GM21515 (cell line): ENCODE data around the gene UBA5.
"Not testable (repeated sequence)": the region's sequence is repeated elsewhere in the genome, so short reads cannot be mapped to it uniquely, and the experiment has no call there.

ENCODE experiments used
- ATAC-seq: cut with Tn5 transposase; IDR thresholded peaks from one replicate; pipeline ENCODE4 v1.9.1; 2021; ENCODE audit not compliant: unreplicated experiment

The UBA5 gene

GRCh38 chr3:132660052-132660810 is at the start of gene UBA5:
Gene UBA5, plus strand, starts transcription at chr3:132660329. Its CDS starts 209 bp downstream, at chr3:132660538.
- peak; percentile 73 for ATAC-seq

DNA sequence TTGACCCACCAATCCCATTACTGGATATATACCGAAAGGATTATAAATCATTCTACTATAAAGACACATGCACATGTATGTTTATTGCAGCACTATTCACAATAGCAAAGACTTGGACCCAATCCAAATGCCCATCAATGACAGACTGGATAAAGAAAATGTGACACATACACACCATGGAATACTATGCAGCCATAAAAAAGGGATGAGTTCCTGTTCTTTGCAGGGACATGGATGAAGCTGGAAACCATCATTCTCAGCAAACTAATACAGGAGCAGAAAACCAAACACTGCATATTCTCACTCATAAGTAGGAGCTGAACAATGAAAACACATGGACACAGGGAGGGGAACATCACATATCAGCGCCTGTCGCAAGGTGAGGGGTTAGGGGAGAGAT is 44.8 kb upstream of the UBA5 start:
- ATAC-seq = not testable (repeated sequence)

DNA sequence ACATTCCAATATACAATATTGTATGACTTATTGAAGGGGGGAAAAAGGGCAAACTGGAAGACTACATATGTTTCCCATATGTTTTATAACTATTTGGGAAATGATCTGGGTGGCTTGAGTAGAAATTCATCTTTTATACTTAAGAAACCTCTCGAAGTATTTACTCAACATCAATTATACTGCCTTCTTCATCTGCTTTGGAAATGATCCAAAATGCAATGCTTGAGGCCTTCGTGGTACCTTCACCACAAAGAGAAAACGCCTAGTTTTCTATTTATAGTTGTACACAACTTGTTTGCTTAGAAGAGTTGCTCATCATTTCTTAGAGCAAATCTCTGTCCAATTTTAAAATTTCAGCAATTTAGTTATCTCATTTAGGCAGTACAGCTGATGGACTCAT is 44.2 kb upstream of the UBA5 start:
- no peak for ATAC-seq

DNA sequence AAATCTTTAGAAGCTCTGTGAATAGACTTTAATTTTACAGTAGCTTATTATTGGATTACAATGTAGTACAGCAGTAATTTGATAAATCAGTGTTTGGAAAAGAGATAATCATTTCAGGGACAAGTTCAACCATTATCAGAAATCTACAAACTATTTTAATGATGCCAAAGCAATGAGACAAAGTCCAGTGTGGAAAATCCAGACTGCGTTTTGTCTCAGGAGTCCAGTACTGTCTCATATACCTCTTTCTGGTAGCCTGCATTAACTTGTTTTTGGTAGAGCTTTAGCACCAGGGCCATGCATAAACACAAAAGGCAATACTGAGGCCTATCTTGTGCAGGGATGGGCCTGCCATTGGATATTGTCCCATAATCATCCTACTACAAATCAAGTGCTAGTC is 43.3 kb upstream of the UBA5 start:
- ATAC-seq = no peak

GRCh38 chr3:132622148-132622547 is 38.0 kb upstream of the UBA5 start:
- ATAC-seq = no peak

DNA sequence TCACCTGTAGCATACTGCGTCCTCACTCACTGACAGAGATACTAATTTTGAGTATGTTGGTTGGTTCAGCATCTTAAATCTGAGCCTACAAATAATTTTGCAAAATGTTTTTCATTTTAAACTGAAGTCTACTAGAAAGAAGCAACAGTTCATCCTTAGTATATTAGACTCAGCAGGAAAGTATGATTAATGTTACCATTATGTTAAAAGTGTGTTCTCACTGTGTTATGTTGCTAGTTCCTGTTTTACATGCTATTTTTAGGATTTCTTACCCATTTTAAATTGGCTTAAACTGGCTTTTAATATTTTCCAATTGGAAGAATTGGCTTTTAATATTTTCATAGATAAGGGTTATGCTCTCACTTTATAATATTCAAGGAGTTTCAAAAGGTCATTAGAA is 37.4 kb upstream of the UBA5 start:
- no peak for ATAC-seq

DNA sequence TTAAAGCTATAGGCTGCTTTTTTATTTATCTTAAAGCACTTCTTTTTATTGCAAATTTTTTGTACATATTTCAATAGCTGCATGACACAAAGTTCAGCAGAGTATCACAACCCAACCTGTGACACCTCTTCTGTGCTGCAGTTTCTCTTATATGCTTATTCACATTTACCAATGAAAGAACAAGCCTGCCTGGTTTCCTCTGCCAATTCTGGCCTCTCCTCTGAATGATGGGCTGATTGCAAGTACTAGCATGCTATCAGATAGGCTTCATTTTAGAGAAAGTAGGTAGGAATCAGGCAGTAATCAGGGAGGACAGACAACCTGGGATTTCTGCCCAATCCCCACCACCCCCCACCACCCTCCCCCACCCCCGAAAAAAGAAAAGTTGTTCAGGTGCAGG is 36.5 kb upstream of the UBA5 start:
- ATAC-seq = no peak

DNA sequence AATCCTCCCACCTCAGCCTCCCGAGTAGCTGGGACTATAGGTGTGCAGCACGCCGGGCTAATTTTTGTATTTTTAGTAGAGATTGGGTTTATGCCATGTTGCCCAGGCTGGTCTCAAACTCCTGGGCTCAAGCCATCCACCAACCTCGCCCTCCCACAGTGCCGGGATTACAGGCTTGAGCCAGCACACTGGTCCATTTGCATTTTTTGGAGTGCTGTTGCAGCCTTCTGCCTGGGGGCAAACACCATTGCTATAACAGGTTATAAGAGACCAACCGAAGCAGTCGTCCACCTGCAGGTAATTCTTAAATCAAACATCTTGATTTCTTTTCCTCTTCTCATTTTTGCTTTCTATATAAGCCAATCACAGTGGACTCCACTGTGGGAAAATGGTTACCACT is 35.3 kb upstream of the UBA5 start:
- ATAC-seq = no peak

DNA sequence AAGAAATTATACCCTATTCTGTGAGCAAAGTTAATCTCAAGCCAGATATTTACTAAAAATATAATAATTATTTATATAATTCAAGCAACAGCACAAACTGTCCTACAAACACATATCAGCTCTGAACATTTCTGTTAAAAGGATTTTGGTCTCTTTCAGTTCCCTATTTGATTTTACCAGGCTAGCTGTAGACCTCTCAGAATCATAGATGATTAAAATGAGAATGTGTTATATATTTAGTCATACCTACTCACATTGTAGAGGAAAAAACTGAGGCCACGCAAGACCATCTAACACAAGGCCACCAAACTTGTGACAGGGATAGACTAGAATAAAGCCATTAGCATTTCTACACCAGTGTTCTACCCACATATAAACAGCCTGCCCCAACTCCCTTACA is 34.5 kb upstream of the UBA5 start:
- ATAC-seq = peak; percentile 79

- ATAC-seq = no peak
Measured at GRCh38 chr3:132626955-132627354, 33.2 kb upstream of the UBA5 start.

- ATAC-seq = no peak
Measured at GRCh38 chr3:132628157-132628556, 32.0 kb upstream of the UBA5 start.

DNA sequence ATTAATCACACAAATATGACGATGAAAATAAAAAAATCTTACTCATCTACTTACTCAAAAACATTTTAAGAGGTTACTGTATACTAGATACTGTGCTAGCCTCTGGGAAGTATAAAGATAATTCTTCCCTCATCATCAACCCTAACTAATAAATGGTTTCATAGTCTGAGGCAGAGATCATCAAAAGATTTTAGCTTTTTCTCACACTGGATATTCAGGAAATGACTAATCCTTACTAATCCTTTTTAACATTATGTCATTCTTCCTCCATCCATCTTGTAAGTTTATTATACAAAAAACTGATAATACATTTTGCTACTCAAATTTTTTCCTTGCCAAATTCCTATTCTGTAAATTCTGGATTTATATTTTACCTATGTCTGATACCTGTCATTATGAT is 30.2 kb upstream of the UBA5 start:
- no peak for ATAC-seq

DNA sequence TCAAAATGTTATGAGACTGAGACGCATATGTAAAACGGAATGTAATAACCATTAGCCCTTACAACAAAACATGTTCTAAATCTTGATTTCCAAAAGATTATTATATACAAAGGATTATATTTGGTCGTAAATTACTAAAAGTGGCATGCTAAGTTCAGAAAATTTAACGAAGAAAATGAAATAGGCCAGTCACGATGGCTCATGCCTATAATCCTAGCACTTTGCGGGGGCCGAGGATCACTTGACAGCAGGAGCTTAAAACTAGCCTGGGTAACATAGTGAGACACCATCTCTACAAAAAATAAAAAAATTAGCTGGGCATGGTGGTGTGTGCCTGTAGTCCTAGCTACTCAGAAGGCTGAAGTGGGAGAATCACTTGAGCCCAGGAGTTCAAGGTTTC is 29.5 kb upstream of the UBA5 start:
- ATAC-seq = no peak

- no peak for ATAC-seq
Measured at GRCh38 chr3:132635052-132635451, 25.1 kb upstream of the UBA5 start.

DNA sequence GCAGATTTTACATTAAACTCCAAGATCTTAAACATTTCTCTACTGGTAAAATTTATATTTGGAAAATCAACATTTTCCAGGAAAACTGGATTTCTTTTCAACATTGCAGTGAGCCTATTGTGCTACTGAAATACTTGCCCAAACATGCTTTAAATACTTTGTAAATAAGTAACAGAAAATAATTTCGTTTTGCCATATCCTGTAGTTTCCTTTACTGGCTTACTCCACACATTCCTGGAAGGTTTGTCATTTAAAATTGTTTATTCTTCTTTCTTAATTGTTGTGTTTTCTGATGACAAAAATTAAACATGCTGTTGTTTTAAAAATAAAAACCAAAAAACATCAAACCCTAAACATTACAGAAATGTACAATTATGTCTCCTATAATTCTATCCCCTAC is 22.5 kb upstream of the UBA5 start:
- no peak for ATAC-seq

- ATAC-seq = no peak
Measured at GRCh38 chr3:132638706-132639105, 21.4 kb upstream of the UBA5 start.

- not testable (repeated sequence) for ATAC-seq
Measured at GRCh38 chr3:132641427-132641826, 18.7 kb upstream of the UBA5 start.

- ATAC-seq = peak; percentile 62
Measured at GRCh38 chr3:132641837-132642538, 18.1 kb upstream of the UBA5 start.

DNA sequence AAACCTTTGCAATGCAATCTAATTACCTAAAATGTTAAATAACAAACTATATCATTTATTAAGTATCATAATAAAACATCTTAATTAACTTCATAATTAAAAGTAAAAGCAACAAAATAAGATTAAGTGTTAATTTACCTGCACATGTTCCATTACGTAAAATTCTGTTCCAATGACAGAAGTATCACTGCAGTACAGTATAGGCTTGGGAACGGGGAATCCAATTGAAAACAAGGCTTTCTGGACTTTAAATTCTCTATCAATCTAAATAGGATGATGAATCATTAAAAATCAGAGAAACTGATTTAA is 17.6 kb upstream of the UBA5 start:
- no peak for ATAC-seq

DNA sequence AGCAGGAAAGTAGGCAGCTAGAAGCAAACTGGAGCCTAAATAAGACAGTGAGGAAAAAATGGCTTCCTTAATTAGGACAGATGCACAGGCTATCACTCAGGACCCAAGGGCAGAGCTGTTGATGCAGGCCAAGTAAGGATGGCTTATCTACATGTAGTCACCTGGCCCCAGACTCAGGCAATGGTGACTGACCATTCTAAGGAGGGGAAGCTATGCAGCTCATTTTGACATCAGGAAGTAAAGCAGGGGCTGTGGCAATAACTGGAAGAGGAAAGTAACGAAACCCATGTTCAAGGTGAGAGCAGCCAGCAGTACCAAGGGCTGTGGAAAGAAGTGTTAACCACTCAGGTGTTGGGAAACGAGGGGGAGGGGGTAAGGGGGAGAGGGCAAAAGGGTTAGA is 16.8 kb upstream of the UBA5 start:
- ATAC-seq = no peak

DNA sequence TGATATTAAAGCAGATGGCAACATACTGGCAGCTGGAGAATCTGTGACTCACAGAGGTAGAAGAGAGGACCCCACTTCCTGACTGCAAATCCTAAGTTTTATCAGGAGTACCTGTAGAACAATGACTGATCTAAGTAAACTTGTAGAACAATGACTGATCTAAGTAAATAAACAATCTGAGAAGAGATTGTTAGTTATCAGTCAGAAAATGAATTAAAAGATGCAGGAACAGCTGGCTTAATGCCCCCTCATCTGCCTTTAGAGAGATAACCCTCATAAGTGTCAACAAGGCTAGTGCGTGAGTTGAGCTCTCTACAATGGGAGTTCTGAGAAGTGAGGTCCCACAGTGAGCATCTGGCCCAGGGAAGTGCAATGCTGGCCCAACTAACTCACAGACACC is 15.1 kb upstream of the UBA5 start:
- ATAC-seq = no peak

DNA sequence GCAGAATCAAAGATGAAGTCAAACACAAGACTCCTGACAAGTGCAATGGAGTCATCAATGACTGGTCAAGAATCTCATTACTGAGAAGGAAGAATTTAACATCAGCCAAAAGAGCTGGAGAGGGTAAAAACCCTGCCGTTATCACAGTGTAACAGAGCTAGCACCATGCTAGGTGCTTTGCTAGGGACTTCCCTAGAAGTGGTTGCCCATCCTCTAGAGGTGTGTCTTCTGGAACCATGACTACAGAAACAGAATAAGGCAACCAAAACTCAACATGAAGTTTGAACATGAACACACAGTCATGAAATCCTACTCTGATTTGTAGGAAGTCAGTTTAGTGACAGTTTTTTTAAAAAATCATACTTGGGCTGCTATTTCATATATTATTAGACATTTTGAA is 10.0 kb upstream of the UBA5 start:
- ATAC-seq = no peak
